Fibroblast of skin of left biceps (primary cell): Measurements from ENCODE around the gene FAM118B.
"Not testable (repeated sequence)": the region's sequence is repeated elsewhere in the genome, so short reads cannot be mapped to it uniquely, and the experiment has no call there.

Experiments
- DNase-seq, 2 experiments: peaks; one replicate each; pipeline ENCODE4 v3.0.0-alpha.2; 2013; ENCODE audit warnings: low read depth in 2 of 2

Gene FAM118B

DNA sequence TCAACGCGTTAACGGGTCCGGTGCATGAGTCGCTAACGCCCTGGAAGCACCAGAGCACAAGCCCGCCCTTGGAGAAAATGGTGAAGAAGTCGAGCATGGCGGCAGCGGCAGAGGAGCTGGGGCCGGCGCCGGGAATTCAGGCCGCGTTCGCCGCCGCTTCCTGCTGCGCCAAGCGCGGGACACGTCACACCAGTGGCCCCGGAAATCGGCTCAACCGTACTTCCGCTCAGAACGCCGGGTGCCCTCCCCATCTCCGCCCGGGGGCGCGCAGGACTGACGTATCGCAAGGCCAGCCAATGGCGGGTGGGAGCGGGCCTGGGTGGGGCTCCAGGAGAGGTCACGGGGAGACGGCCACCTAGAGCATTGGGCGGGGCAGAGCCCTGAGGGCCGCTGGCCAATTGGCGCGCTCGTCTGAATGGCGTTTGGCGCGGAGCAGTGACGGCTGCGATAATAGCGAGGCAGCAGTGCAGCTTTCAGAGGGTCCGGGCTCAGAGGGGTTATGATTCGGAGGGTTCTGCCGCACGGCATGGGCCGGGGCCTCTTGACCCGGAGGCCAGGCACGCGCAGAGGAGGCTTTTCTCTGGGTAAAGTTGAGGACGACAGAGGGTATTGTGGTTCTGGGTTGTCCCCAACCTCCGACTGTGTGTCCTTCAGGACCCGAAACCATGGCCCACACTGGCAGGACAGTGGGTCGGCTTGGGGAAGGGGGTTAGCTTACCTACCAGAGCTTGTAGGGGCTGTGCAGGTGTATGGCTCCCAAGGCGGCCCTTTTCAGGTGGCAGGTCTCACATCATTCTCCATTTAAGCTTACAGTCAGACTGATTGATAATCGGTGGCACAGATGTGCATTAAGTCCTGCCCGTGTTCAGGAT, 57.4 kb downstream of the FAM118B start, which contains the start of the genes FOXRED1 and SRPRA:
TSS of gene FOXRED1 (plus strand) at position 447 of the 872 bp plus-strand sequence. CDS start at position 500, 53 bp downstream.
TSS of gene SRPRA (minus strand) at position 188 of the 872 bp plus-strand sequence. CDS start at position 97, 91 bp downstream.
- DNase-seq = peak; percentile 97

DNA sequence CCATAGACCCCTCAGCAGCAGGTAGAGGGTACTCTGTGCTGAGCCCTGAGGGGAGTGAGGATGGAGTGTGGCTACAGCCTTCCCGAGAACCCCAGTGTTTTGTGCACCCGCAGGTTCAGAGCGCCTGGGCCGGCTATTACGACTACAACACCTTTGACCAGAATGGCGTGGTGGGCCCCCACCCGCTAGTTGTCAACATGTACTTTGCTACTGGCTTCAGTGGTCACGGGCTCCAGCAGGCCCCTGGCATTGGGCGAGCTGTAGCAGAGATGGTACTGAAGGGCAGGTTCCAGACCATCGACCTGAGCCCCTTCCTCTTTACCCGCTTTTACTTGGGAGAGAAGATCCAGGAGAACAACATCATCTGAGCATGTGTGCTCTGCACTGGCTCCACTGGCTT, 65.7 kb downstream of the FAM118B start:
- no peak for DNase-seq

DNA sequence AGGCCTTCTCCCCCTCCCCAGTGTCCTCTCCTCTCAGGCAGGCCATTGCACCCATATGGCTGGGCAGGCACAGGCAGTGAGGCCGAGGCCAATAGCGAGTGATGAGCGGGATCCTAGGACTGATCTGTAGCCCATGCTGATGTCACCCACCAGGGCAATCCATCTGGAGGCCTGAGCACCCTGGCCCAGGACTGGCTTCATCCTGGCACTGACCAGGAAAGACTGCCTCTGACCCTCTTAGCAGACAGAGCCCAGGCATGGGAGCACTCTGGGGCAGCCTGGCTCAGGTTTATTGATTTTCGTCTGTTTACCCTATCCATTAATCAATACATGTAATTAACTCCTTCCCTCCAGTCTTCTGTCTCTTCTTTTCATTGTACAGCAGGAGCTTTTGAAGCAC, 66.2 kb downstream of the FAM118B start:
- no peak for DNase-seq

DNA sequence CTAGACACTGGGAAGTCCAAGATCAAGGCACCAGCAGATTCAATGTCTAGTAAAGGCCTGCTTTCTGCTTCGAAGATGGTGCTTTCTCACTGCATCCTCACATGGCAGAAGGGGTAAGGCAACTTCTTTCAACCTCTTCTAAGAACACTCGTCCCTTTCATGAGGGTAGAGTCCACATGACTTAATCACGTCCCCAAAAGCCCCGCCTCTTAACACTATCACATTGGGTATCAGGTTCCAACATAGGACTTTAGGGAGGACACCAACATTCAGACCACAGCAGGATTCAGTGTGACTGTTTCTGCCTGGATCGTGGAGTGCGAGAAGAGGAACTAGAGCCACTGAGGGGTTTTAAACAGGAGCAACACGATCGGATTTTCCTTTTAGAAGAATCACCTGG, 67.6 kb downstream of the FAM118B start:
- no peak for DNase-seq

DNA sequence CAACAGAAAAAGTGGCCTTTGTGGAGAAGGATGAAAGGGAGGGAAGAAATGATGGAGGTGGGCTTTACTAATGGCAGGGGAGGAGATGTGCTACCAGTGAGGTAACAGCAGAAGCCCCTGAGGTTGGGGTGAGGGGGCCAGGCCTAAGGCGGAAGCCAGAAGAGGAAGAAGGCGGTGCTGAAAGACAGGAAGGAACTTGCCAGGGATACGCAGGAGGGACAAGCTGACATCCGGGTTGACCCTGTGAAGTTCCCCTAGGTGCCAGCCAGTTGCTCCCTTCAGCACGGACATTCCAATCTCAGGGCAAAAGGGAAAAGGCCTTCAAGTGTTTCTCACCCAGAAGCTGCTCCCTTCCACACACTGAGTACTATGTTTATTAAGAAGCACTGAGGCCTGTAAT, 69.0 kb downstream of the FAM118B start:
- DNase-seq = no peak

DNA sequence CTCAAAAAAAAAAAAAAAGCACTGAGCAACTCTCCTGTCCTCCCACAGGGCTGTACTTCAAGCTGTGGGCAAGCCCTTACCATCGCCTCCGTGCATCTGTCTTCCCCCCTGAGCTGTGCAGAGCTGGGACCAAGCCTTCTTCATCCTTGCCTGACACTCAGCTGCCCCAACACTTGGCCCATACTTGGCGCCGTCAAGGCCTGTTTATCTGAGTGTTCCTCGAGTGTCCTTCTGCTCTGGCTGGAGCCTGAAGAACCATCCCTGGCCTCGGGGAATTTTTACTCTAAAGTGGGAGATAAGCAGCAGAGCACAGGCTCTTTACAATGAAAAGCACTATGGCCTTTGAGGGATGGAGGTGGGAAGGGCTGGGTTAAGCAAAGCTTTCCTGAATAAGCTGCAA, 69.7 kb downstream of the FAM118B start:
- DNase-seq = no peak

DNA sequence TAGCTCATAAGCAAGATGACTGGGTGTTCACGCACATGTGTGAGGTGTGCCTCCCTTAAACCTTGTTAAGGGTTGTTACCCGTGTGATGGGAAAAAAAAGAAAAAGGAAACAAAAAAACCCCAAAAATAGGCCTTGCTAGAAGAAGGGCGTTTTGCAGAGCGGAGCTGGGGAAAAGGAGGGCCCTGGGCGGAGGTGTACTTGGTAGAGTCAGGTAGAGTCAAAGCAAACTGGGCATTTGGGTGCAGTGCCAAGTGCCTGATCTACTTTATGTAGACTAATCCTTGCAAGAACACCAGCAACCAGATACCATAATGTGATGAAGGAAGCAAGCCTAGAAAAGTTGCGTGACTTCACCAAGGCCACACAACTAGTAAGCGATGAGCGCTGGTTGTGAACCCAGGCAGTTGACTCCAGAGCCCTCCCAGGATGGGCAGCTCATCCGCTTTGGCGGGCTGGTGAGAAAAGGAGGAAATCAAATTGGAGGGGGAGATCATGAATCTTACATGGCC, 70.1 kb downstream of the FAM118B start:
- no peak for DNase-seq

DNA sequence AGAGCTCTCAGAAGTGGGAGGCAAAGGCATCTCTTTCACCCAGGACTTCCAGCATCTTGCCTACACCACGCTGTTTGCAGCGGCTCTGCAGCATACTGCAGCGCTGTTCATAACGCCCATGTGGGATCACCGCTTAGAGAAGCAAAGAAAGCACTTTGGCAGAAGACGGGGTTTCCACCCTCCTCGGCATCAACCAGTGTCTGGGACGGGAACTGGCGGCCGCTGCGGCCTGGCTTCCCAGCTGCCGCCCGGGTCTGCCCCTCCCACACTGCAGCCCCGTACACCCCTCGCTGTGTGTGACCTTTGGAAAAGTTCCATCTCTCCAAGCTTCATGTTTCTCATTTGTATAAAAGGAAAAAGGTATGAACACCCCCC, 70.8 kb downstream of the FAM118B start:
- DNase-seq = no peak

DNA sequence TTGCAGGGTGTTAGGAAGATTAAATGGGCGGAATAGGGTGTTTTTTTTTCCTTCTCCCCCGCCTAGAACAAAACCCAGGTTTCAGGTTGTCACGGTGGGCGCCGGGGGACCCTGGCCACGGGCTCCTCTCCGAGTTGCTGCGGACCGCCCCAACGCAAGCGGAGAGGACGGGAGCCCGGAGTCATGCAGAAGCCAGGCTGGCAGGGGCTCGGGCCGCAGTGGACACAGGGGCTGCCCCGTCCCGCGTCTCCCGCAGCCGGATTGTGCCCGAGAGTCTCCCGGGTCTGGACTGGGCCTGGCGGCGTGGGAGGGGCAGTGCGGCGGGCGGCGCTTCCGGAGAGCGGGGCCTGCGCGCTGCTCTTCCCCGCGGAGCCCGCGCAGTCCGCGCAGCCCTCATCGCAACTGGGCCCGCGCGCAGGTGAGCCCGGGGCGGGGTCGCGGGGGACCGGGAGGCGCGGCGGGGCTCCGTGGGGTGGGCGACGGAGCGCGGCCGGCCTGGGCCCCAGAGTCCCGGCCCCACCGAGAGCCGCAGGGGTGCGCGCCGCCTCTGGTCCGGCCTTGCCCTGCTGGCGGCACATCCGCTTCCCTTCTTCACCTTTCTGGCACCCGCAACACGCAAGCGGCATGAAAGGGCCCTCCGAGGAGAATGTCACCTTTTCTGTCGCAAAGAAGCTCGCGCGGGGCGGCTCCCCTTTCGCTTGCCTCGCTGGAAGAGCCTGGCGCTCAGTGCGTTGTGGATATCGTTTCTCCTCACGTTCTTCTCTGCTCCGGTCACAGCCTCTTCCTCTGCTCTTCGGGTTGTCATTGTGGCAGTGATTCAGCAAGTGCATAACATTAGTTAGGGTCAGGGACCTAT, 71.4 kb downstream of the FAM118B start, which contains the start of gene TIRAP:
TSS of gene TIRAP (plus strand) at position 358 of the 856 bp plus-strand sequence. CDS start 7,802 bp downstream, outside the sequence.
- DNase-seq = no peak

DNA sequence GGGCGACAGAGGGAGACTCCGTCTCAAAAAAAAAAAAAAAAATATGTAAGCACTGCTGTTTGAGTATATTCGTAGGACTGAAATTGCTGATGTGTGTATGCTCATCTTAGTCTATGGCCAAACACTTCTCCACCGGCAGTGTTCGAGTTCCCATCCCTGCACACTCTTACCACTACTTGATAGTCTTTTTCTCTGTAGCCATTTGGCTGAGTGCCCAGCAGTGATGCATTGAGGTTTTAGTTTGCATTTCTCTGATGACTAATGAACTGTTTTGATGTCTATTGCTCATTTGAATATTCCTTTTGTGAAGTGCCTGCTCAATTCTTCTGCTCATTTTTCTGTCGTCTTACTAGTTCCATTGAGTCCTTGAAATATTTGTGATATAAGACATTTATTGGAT, 73.2 kb downstream of the FAM118B start:
- DNase-seq = peak; percentile 87 to 90

DNA sequence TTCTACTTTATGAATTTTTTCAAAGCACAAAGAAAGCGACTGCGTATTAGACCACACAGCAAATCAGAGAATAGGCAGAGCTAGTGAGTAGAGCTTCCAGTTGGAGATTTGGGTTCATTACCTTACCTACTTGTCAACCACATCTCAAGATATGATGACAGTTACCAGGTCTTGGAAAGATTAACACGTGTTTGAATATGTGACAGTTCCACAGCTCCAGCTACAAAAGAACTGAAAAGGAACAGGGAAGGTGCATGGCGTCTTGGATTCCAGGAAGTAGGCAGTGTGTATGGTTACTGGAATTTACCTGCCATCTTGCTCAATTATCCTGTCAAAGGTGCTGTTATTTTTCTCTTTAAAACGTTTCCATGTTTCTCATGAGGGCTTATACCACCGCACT, 76.7 kb downstream of the FAM118B start:
- DNase-seq = no peak

DNA sequence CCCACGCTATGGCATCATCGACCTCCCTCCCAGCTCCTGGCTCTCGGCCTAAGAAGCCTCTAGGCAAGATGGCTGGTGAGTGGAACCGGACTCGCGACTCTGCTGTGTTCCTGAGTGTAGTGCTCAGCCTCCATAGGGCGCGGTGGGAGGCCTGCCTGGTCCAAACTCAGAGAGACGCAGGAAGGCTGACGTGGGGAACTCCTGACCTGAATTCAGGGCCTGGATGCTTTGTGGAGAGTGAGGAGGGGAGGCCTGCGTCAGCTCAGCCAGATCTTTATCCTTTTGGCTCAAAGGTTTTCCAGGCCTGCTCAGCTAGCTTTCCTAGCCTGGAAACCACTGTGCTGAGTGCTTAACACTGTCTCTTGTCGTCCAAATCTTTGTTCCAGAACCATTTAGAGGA, 79.3 kb downstream of the FAM118B start:
- DNase-seq = no peak

DNA sequence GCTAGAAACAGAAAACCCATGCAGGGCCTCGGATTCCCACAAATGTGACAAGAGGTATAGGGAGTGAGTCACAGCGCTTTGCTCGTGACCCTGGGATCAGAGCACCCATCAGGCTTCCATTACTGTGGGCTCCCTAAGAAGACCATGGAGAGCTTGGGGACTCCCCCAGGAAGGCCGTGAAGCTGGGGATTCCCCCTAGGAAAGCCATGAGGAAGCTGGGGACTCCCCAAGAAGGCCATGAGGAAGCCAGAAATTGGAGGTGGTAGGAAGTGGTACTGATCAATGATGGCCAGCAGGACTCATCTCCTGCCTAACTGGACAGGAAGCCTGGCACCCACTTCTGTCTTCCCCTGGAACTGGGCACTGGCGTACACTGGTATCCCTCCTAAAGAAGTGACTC, 82.1 kb downstream of the FAM118B start:
- no peak for DNase-seq

DNA sequence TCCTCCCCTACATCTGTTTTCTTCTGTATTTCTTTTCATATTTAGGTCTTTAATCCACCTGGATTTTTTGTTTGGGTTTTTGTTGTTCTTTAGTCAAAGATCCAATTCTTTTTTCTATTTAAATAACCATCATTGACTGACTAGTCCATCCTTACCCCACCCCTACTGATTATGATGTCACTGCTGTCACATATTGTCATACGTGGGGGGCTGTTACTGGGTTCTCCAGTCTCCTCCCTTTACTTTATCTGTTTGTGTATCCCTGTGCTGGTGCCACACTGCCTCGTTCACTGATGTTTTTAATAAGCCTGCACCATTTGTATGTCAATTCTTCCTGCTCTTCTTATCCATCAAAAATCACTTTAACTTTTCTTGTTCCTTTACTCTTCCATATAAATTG, 85.4 kb downstream of the FAM118B start:
- DNase-seq = no peak

DNA sequence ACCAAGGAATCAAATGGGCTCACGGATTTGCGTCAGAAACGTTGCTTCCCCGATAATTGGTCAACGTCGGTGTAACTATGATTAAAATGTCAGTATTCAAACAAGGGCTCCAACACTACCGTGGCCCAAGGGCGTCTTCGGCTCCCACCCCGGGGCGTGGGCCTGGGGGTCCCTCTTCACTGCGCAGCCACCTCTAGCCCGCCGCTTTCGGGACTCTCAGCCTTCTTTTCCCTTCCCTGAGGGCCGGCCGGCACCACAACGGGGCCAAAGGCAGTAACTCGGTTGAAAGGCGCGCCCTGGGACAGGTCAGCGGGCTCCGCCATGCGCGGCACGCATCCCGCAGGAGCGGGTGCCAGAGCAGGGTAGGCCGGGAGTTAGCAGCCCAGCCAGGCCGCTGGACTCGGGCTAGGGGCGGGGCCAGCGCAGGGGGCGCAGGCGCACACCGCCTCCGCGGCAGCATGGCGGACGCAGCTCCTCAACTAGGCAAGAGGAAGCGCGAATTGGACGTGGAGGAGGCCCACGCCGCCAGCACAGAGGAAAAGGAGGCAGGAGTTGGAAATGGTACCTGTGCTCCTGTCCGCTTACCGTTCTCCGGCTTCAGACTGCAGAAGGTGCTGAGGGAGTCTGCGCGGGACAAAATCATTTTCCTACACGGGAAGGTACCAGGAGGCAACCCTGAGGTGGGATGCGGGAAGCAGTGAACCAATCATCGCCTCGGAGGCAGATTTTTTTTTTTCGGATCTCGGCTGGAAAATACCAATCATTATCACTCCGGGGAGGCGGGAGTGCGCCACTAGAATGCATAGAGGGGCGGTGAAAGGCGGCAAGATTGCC, 92.3 kb downstream of the FAM118B start, which contains the start of gene DCPS:
TSS of gene DCPS (plus strand) at position 438 of the 834 bp plus-strand sequence. CDS start at position 459, 21 bp downstream.
- DNase-seq = peak; percentile 60 to 66

DNA sequence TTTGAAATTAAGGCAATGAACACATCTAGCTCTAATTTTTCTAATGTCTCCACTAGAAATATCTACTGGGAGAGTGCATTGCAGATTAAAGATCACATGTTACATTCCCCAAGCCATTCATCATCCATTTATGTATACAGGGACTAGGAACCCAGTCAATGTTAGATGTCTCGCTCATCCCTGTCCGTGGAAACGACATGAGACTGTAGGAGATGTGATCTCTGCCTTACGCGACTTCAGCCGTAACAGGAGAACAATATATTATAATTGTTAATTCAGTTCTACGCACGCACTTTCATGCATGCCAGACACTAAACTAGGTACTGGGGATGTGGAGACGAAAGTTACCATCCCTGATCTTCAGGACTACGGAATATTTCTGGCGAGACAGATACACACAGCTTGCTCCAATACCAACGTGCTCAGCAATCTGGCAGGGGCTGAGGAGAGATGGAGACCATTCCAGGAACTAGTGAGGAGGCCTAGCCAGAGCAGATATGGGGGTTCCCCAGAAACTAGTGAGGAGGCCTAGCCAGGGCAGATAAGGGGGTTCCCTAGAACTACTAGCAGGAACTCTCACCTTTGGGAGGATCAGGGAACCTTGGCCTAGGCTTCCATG, 93.0 kb downstream of the FAM118B start:
- no peak for DNase-seq

DNA sequence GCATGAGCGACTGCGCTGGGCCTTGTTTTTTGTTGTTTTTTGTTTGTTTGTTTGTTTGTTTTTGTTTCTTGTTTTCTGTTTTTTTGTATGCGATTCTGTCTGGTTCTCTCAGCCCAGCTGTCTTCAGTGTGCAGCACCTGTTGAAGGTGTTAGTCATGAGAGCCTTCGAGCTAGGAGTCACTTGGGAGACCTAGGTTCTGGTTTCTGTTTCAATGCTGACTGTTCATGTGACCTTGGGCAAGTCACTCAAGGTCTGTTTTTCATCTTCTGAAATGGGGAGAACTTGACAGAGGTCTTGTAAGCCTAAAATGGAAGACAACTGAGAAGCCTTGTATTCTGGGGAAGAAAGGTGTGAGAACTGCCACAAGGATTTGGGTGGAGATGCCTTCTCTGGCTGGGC, 94.1 kb downstream of the FAM118B start:
- no peak for DNase-seq

DNA sequence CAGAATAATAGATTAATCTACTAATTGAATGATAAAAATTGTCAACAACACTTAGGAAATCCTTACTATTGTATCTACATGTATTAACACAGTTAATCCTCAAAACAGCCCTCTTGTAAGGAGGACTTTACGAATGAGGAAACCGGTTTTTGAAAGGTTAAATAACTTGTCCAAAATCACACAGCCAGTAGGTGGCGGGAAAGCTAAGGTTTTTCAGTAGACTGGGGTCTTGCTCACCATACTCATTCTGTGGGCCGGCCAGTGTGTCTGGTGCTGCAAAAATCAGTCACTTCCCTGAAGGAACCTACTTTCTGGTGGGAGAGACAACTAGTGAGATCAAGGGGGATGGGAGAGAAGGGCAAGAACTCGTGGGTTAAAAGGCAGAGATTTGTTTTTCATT, 96.1 kb downstream of the FAM118B start:
- DNase-seq = no peak

DNA sequence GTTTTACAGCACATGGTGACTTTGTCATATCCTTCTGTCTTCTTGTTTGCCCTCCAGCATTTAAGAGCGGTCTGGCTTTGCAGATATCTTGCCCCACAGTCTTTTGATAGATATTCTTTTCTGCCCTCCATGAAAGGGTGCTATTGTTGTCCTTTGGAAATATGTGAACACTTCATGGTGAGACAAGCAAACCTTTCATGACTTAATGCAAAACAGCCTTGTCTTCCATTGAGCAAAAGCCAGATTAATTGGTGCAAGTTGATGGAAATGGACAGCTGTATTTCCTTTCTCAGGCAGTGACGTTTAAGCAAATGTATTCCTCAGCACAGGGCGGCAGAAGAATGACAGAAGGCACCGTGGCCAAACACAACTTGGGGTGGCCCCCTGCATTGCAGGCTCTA, 96.7 kb downstream of the FAM118B start:
- no peak for DNase-seq

DNA sequence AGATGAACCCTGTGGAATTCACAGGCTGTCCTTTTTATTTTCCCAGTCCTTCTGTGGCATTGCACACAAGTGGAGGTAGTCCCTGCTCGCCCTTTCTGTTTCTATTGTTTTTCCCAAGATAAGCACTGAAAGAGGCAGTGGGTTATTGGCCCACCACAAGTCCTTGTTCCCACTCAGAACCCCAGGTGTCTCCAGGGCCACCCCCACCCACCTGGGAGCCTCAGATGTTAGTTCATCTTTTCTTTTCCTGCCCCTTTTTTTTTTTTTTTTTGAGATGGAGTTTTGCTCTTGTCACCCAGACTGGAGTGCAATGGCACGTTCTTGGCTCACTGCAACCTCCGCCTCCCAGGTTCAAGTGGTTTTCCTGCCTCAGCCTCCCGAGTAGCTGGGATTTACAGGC, 97.2 kb downstream of the FAM118B start:
- DNase-seq = not testable (repeated sequence)
